GM08714 (cell line): ENCODE data around the gene ATAD3A.

Experiments used
- H3K4me3 ChIP-seq: fragments of 200-500 bp; sonication (Bioruptor generic); 2 replicates; pipeline ENCODE4 v1.5.1; 2014; ENCODE audit warnings: mild to moderate bottlenecking, low read length, inconsistent platforms
- ZNF274 ChIP-seq: IDR thresholded peaks from 2 replicates; pipeline ENCODE4 v1.6.1; 2012; ENCODE audit warnings: mild to moderate bottlenecking, low read depth, low read length

Gene ATAD3A

GRCh38 chr1:1561801-1562470 lies 50.0 kb downstream of the ATAD3A start:
- H3K4me3 ChIP-seq, result no peak overlapping the region
- TF ChIP-seq ZNF274, result no peak

- no peak for TF ChIP-seq ZNF274
Measured at GRCh38 chr1:1562556-1563195, 50.7 kb downstream of the ATAD3A start.

GRCh38 chr1:1563688-1564087 lies 51.7 kb downstream of the ATAD3A start:
- no peak overlapping the region for H3K4me3 ChIP-seq
- no peak for TF ChIP-seq ZNF274

More at GRCh38 chr1:1562556-1563195, 50.7 kb downstream of the ATAD3A start:
- H3K4me3 ChIP-seq, result no peak overlapping the region

- no peak overlapping the region for H3K4me3 ChIP-seq
Measured at GRCh38 chr1:1564268-1564667, 52.3 kb downstream of the ATAD3A start.

GRCh38 chr1:1565340-1565739 lies 53.4 kb downstream of the ATAD3A start:
- H3K4me3 ChIP-seq, result no peak overlapping the region
- TF ChIP-seq ZNF274, result no peak

More at GRCh38 chr1:1564268-1564667, 52.3 kb downstream of the ATAD3A start:
- no peak for TF ChIP-seq ZNF274

DNA sequence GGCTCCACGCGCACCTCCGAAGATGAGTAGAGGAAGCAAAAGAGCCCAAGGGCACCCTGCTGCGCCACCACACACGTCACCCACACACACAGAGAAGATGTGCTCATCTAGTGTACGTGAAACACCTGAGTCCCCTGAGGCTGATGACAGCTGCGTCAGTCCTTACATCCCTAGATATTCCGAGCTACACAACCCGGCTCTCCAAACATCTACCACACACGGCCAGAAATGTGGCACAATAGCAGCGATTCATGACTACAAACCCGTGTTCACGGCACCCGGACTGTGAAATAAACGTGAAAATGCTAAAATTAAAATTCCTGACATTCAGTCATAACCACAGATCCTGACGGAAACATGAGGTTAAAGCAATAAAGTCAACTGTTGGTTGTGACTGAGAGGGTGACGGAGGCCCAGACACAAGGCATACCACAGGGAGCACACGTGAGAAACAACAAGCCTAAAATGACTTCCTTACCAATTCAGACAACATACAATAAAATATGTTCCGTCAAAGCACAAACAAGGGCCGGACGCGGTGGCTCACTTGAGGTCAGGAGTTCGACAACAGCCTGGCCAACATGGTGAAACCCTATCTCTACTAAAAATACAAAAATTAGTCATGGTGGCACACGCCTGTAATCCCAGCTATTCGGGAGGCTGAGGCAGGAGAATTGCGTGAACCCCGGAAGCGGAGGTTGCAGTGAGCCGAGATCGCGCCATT lies 55.4 kb downstream of the ATAD3A start:
- H3K4me3 ChIP-seq, result no peak overlapping the region
- no peak for TF ChIP-seq ZNF274

- no peak for TF ChIP-seq ZNF274
- no peak overlapping the region for H3K4me3 ChIP-seq
Measured at GRCh38 chr1:1567891-1568291, 55.9 kb downstream of the ATAD3A start.

GRCh38 chr1:1569341-1569740 lies 57.4 kb downstream of the ATAD3A start:
- H3K4me3 ChIP-seq, result no peak overlapping the region
- no peak for TF ChIP-seq ZNF274

DNA sequence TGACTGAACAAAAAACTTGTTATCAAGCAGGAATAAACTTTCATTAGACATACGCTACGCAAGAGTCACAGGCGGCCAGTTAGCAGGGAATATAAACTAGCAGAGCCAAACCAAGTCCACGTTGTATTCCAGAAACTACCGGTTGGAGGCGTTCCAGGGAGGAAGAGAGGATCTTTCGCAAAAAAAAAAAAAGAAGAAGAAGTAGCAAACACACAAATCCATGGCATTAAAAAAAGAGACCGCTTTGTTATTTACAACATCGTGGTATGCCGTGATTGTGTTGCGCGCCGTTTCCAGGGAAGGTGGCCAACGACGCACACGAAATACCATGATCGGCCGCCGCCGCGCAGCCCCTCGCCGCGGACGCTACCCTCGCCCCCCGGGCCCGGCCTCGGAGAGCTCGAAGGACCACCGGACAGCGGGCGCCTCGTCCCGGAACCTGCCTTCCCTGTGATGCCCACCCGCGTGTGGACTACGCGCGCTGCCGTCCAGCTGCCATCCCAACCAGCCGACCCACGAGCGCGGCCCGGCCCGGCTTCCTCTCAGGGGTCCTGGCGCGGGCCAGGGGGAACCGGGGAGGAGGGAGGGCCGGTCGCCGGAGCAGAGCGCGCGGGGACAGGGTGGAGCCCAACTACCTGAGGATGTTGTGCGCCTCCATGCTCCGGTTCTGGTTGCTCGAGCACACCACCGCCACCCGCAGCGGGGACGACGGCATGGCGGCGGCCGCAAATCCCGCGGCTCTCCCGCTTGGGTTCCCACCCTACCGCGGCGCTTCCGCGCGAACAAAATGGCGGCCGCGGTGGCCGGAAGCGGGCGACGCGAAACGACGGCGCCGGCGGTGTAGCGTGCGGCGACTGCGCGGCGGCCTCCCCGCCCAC lies 62.1 kb downstream of the ATAD3A start:
- TF ChIP-seq ZNF274, result no peak

DNA sequence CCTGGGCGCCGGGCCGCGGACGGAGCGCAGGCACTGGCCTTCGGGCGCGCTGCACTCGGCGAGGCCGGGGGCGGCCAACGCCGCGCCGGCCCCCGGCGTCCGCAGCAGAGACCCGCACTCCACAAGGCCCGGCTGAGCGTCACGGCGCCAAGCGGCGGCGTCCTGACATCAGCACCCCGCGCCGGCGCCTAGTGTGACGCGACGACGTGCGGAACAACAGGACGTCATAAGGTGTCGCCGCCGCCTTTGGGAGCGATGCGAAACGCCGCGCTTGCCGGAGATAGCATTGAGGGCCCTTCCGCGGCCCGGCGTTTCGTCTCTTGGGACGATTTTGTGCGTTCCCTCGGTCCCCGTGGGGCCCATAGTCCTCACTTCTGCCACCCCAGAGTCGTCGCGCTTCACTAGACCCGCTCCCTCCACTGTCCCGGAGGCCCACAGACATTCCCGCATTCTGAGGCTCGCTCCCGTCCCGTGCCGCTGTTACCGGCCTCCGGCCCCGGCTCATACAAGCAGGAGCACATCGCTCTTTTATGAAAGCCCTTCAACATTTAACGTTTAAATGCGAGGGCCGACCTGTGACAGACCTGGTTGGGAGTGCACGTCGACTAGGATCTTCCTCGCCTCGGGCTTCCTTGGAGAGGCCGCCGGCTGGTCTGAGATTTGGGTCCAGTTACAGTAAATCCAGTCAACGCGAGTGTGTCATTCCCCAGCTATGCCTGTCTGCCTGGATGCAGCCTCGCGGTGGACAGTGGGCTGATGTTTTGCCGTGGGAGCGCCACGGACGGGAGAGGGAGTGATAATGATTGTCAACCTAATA lies 63.0 kb downstream of the ATAD3A start, which contains the start of gene SSU72:
Gene SSU72, minus strand, starts transcription at position 143 of the 817 bp plus-strand sequence. CDS start 306 bp downstream, outside the sequence.
- H3K4me3 ChIP-seq, result peak within 1 kb of the TSS; percentile 79
- no peak for TF ChIP-seq ZNF274

More for the DNA sequence above, 62.1 kb downstream of the ATAD3A start:
- peak overlapping the region; percentile 79 for H3K4me3 ChIP-seq

GRCh38 chr1:1577367-1578011 lies 65.5 kb downstream of the ATAD3A start:
- H3K4me3 ChIP-seq, result no peak overlapping the region
- TF ChIP-seq ZNF274, result no peak

- no peak for TF ChIP-seq ZNF274
- H3K4me3 ChIP-seq, result no peak overlapping the region
Measured at GRCh38 chr1:1578371-1578940, 66.5 kb downstream of the ATAD3A start.
